Measurements from ENCODE around the gene EBF3. TPM values are rescaled to one million over a fixed set of nuclear protein-coding genes. Genes with fewer than 3 reads are reported as not detected.

Gene EBF3
- total and polyA plus RNA-seq, 2 donors (not counting 3 experiments of a cell fraction or from before 2014, with no cell fraction given): 0.92 to 2.7 TPM

DNA sequence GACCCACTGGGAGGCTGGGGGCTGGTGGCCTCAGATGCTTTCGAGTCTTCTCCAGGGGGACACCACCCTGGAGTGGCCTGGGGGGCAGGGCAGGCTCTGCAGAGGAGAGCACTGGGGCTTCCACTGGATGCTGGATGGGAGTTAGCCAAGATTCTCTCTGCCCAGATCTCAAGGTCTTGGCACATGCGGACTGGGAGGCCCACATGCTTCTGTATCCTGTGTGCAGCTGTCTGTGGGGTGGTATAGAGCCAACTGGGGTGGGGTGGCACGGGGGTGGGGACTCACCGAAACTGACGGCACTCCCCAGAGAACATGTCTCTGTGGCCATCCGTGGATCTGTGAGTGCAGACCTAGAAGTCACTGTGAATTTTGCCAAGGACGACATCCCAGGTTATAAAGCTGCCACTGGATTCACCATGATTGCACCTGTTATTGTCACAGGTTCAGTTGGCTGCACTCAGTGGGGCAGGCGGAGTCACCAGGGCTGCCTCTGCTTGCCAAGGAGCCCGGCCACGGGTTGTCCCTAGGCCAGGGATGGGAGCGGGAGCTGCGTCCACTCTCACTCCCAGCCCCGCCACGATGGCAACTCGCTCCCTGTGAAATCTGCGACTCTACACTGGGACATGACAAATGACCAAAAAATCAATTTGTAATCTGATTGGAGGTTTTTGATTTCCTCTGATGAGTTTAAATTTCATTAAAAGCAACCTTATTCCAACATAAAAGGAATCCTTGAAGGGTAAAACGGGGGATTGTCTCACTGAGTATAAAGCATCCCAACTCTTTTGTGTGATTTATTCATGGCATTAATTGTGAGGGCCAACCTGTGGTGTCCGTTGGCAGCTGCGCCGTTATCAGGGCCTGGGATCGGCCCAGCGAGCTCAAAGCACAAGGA, 131.3 kb downstream of the EBF3 start:
- no TSS peak for BruUV-seq (replicated peaks)
- CTCF ChIA-PET: no interaction called here
- dilution Hi-C loops (cut with MboI; ENCODE audit: extremely low pct_ligation_motif_present, low sequenced_read_pairs): no loop called here

More for the DNA sequence above, 131.3 kb downstream of the EBF3 start:
- Histone ChIP-seq H3K4me3 (replicated peaks in 1 of 3; ENCODE audit: insufficient read depth in 1 of 3, low read depth in 1 of 3, low read length in 3 of 3) (no peak overlapping the region), H3K79me2 (ENCODE audit: control insufficient read depth, insufficient read depth, low read length) (no peaks in the 10 kb centered on the region), H3K9me3 (replicated peaks; ENCODE audit: control insufficient read depth, insufficient read depth, low read length) (peaks cover 6% of the 10 kb centered on the region), H4K20me1 (replicated peaks; ENCODE audit: control insufficient read depth, extremely low read depth, insufficient read depth, low read length) (no peaks in the 10 kb centered on the region), H3K4me1 (ENCODE audit: control insufficient read depth, extremely low read depth, insufficient read depth, low read length) (no peaks in the 10 kb centered on the region), H3K9ac (replicated peaks; ENCODE audit: extremely low read depth, insufficient read depth, low read length) (no peak overlapping the region), H3K36me3 (ENCODE audit: control insufficient read depth in 2 of 2, extremely low read depth in 1 of 2, insufficient read depth in 2 of 2, low read length in 2 of 2) (no peaks in the 10 kb centered on the region), H2AFZ (ENCODE audit: low read depth, low read length) (no peak overlapping the region), H3K4me2 (ENCODE audit: insufficient read depth, low read length) (no peak overlapping the region), H3K27me3 (ENCODE audit: control insufficient read depth in 2 of 2, insufficient read depth in 2 of 2, low read length in 2 of 2) (no peaks in the 10 kb centered on the region), H3K9me1 (replicated peaks; ENCODE audit: control insufficient read depth, extremely low read depth, insufficient read depth, low read length) (no peaks in the 10 kb centered on the region), H3K27ac (ENCODE audit: insufficient read depth, low read depth, low read length) (no peak overlapping the region)
- FAIRE-seq (no peak), DNase-seq (ENCODE audit: low read depth, low spot score) (no peak)
- TF ChIP-seq, protein P1, sequence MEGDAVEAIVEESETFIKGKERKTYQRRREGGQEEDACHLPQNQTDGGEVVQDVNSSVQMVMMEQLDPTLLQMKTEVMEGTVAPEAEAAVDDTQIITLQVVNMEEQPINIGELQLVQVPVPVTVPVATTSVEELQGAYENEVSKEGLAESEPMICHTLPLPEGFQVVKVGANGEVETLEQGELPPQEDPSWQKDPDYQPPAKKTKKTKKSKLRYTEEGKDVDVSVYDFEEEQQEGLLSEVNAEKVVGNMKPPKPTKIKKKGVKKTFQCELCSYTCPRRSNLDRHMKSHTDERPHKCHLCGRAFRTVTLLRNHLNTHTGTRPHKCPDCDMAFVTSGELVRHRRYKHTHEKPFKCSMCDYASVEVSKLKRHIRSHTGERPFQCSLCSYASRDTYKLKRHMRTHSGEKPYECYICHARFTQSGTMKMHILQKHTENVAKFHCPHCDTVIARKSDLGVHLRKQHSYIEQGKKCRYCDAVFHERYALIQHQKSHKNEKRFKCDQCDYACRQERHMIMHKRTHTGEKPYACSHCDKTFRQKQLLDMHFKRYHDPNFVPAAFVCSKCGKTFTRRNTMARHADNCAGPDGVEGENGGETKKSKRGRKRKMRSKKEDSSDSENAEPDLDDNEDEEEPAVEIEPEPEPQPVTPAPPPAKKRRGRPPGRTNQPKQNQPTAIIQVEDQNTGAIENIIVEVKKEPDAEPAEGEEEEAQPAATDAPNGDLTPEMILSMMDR (IDR thresholded peaks at IDR 0.05; ENCODE audit: extremely low read depth in 1 of 2, insufficient read depth in 1 of 2, low read depth in 1 of 2, low read length in 2 of 2): no peak
- TF ChIP-seq EZH2 (IDR thresholded peaks at IDR 0.05; ENCODE audit: borderline replicate concordance, low read depth, low read length, severe bottlenecking): no peak
- TF ChIP-seq POLR2A (IDR thresholded peaks at IDR 0.05; ENCODE audit: low read depth, low read length): no peak
- TF ChIP-seq POLR2AphosphoS5 (IDR thresholded peaks at IDR 0.05; ENCODE audit: insufficient read depth, low read depth, low read length): no peak
- no peak for TF ChIP-seq MYC (IDR thresholded peaks at IDR 0.05; ENCODE audit: low read depth, low read length)
- TF ChIP-seq JUN (IDR thresholded peaks at IDR 0.05; ENCODE audit: borderline replicate concordance, insufficient read depth, insufficient read length, low read depth): no peak
- no peak for TF ChIP-seq GATA2 (IDR thresholded peaks at IDR 0.05; ENCODE audit: insufficient read depth, insufficient read length, low read depth, low read length)
- POLR2A ChIA-PET: no interaction called here
- intact Hi-C loops (cut with micrococcal nuclease): no loop called here
